ENCODE results near the gene TPPP.

TPPP gene

GRCh38 chr5:677131-678101, 15.7 kb downstream of the TPPP start:
- peaks cover 14% of the 10 kb centered on the region for H3K4me1 ChIP-seq (ENCODE audit: control insufficient read depth, insufficient read depth, low read length)
- peaks cover 7% of the 10 kb centered on the region for H3K27me3 ChIP-seq (ENCODE audit: control insufficient read depth, insufficient read depth, low read length, poor library complexity, severe bottlenecking)
- no peaks in the 10 kb centered on the region for H3K36me3 ChIP-seq (ENCODE audit: control insufficient read depth, insufficient read depth, low read length)
- no peaks in the 10 kb centered on the region for H3K9me3 ChIP-seq (ENCODE audit: control insufficient read depth, low read length)
- H3K4me3 ChIP-seq (ENCODE audit: insufficient read depth, low read depth, low read length) = no peak overlapping the region
- no peak overlapping the region for H3K27ac ChIP-seq (ENCODE audit: insufficient read depth, low read depth, low read length, poor library complexity, severe bottlenecking)
- WGBS, 2 experiments = 89 to 90% methylated on average over 44 of the region's 44 CpGs

GRCh38 chr5:676699-677076, 16.5 kb downstream of the TPPP start:
- peaks cover 11% of the 10 kb centered on the region for H3K27me3 ChIP-seq (ENCODE audit: control insufficient read depth, insufficient read depth, low read length, poor library complexity, severe bottlenecking)
- no peak overlapping the region for H3K27ac ChIP-seq (ENCODE audit: insufficient read depth, low read depth, low read length, poor library complexity, severe bottlenecking)

GRCh38 chr5:675871-676698, 17.1 kb downstream of the TPPP start:
- WGBS, 2 experiments = 91% methylated on average over 36 of the region's 36 CpGs
- Histone ChIP-seq H3K9me3 (ENCODE audit: control insufficient read depth, low read length) (no peaks in the 10 kb centered on the region), H3K4me1 (ENCODE audit: control insufficient read depth, insufficient read depth, low read length) (peaks cover 20% of the 10 kb centered on the region), H3K36me3 (ENCODE audit: control insufficient read depth, insufficient read depth, low read length) (no peaks in the 10 kb centered on the region), H3K27ac (ENCODE audit: insufficient read depth, low read depth, low read length, poor library complexity, severe bottlenecking) (no peak overlapping the region), H3K4me3 (ENCODE audit: insufficient read depth, low read depth, low read length) (no peak overlapping the region), H3K27me3 (ENCODE audit: control insufficient read depth, insufficient read depth, low read length, poor library complexity, severe bottlenecking) (peaks cover 11% of the 10 kb centered on the region)

More at GRCh38 chr5:676699-677076, 16.5 kb downstream of the TPPP start:
- no peaks in the 10 kb centered on the region for H3K9me3 ChIP-seq (ENCODE audit: control insufficient read depth, low read length)
- H3K4me1 ChIP-seq (ENCODE audit: control insufficient read depth, insufficient read depth, low read length) = peaks cover 20% of the 10 kb centered on the region
- WGBS, 2 experiments = 94% methylated on average over 48 of the region's 48 CpGs
- H3K4me3 ChIP-seq (ENCODE audit: insufficient read depth, low read depth, low read length) = no peak overlapping the region
- no peaks in the 10 kb centered on the region for H3K36me3 ChIP-seq (ENCODE audit: control insufficient read depth, insufficient read depth, low read length)

- Histone ChIP-seq H3K36me3 (ENCODE audit: control insufficient read depth, insufficient read depth, low read length) (no peaks in the 10 kb centered on the region), H3K27ac (ENCODE audit: insufficient read depth, low read depth, low read length, poor library complexity, severe bottlenecking) (no peak overlapping the region), H3K4me1 (ENCODE audit: control insufficient read depth, insufficient read depth, low read length) (peaks cover 20% of the 10 kb centered on the region), H3K4me3 (ENCODE audit: insufficient read depth, low read depth, low read length) (no peak overlapping the region), H3K9me3 (ENCODE audit: control insufficient read depth, low read length) (no peaks in the 10 kb centered on the region), H3K27me3 (ENCODE audit: control insufficient read depth, insufficient read depth, low read length, poor library complexity, severe bottlenecking) (peaks cover 11% of the 10 kb centered on the region)
- 87 to 89% methylated on average over 20 of the region's 20 CpGs for WGBS, 2 experiments
Observed at GRCh38 chr5:675111-675870, 17.9 kb downstream of the TPPP start.

- Histone ChIP-seq H3K27me3 (ENCODE audit: control insufficient read depth, insufficient read depth, low read length, poor library complexity, severe bottlenecking) (peaks cover 11% of the 10 kb centered on the region), H3K9me3 (ENCODE audit: control insufficient read depth, low read length) (no peaks in the 10 kb centered on the region), H3K27ac (ENCODE audit: insufficient read depth, low read depth, low read length, poor library complexity, severe bottlenecking) (no peak overlapping the region), H3K4me1 (ENCODE audit: control insufficient read depth, insufficient read depth, low read length) (peaks cover 20% of the 10 kb centered on the region), H3K4me3 (ENCODE audit: insufficient read depth, low read depth, low read length) (no peak overlapping the region), H3K36me3 (ENCODE audit: control insufficient read depth, insufficient read depth, low read length) (no peaks in the 10 kb centered on the region)
- WGBS, 2 experiments = 78 to 80% methylated on average over 7 of the region's 7 CpGs
Observed at GRCh38 chr5:674630-675011, 18.5 kb downstream of the TPPP start.

GRCh38 chr5:673831-674629, 19.1 kb downstream of the TPPP start:
- Histone ChIP-seq H3K4me3 (ENCODE audit: insufficient read depth, low read depth, low read length) (no peak overlapping the region), H3K27ac (ENCODE audit: insufficient read depth, low read depth, low read length, poor library complexity, severe bottlenecking) (no peak overlapping the region), H3K4me1 (ENCODE audit: control insufficient read depth, insufficient read depth, low read length) (peaks cover 20% of the 10 kb centered on the region), H3K9me3 (ENCODE audit: control insufficient read depth, low read length) (no peaks in the 10 kb centered on the region), H3K27me3 (ENCODE audit: control insufficient read depth, insufficient read depth, low read length, poor library complexity, severe bottlenecking) (peaks cover 11% of the 10 kb centered on the region), H3K36me3 (ENCODE audit: control insufficient read depth, insufficient read depth, low read length) (no peaks in the 10 kb centered on the region)
- WGBS, 2 experiments = 90 to 92% methylated on average over 27 of the region's 27 CpGs

GRCh38 chr5:673161-673830, 19.9 kb downstream of the TPPP start:
- Histone ChIP-seq H3K36me3 (ENCODE audit: control insufficient read depth, insufficient read depth, low read length) (no peaks in the 10 kb centered on the region), H3K27me3 (ENCODE audit: control insufficient read depth, insufficient read depth, low read length, poor library complexity, severe bottlenecking) (peaks cover 11% of the 10 kb centered on the region), H3K9me3 (ENCODE audit: control insufficient read depth, low read length) (no peaks in the 10 kb centered on the region), H3K27ac (ENCODE audit: insufficient read depth, low read depth, low read length, poor library complexity, severe bottlenecking) (peak overlapping the region; percentile 91), H3K4me3 (ENCODE audit: insufficient read depth, low read depth, low read length) (no peak overlapping the region), H3K4me1 (ENCODE audit: control insufficient read depth, insufficient read depth, low read length) (peaks cover 20% of the 10 kb centered on the region)
- 77 to 80% methylated on average over 19 of the region's 19 CpGs for WGBS, 2 experiments

- Histone ChIP-seq H3K27me3 (ENCODE audit: control insufficient read depth, insufficient read depth, low read length, poor library complexity, severe bottlenecking) (peaks cover 11% of the 10 kb centered on the region), H3K4me1 (ENCODE audit: control insufficient read depth, insufficient read depth, low read length) (peaks cover 20% of the 10 kb centered on the region), H3K9me3 (ENCODE audit: control insufficient read depth, low read length) (no peaks in the 10 kb centered on the region), H3K4me3 (ENCODE audit: insufficient read depth, low read depth, low read length) (no peak overlapping the region), H3K36me3 (ENCODE audit: control insufficient read depth, insufficient read depth, low read length) (no peaks in the 10 kb centered on the region), H3K27ac (ENCODE audit: insufficient read depth, low read depth, low read length, poor library complexity, severe bottlenecking) (peak overlapping the region; percentile 91)
- WGBS, 2 experiments = 42 to 47% methylated on average over 27 of the region's 27 CpGs
Observed at GRCh38 chr5:672329-673160, 20.6 kb downstream of the TPPP start.

Data from ectodermal cell (in vitro differentiated cells).